Dendritic cell treated with granulocyte-macrophage colony-stimulating factor and Interleukin-4, amounts not matched to agents 40 ng/mL and 50 ng/mL, for 4 days (primary cell): ENCODE data around the gene CDH12.

Experiments
- H3K27ac Mint-ChIP-seq: one replicate; pipeline ENCODE4 v1.8.0; 2022; ENCODE audit warnings: mild to moderate bottlenecking, mixed read lengths
- H3K27me3 Mint-ChIP-seq: one replicate; pipeline ENCODE4 v1.8.0; 2022; ENCODE audit warnings: mild to moderate bottlenecking, mixed read lengths
- H3K36me3 Mint-ChIP-seq: one replicate; pipeline ENCODE4 v1.8.0; 2022; ENCODE audit warnings: low read depth, mixed read lengths
- H3K4me1 Mint-ChIP-seq: one replicate; pipeline ENCODE4 v1.8.0; 2022; ENCODE audit warnings: low read depth, mixed read lengths
- H3K4me3 Mint-ChIP-seq: one replicate; pipeline ENCODE4 v1.8.0; 2022; ENCODE audit warnings: mild to moderate bottlenecking, moderate library complexity, mixed read lengths
- H3K9me3 Mint-ChIP-seq: one replicate; pipeline ENCODE4 v1.8.0; 2022; ENCODE audit warnings: mixed read lengths
- intact Hi-C: fragments of 100-400 bp; cut with micrococcal nuclease; formaldehyde crosslinking; loops from one replicate; pipeline ENCODE4 v1.15.0; 2022

Gene CDH12

GRCh38 chr5:22663134-22663533 is 190.0 kb downstream of the CDH12 start:
- Mint-ChIP-seq H3K4me1 (no peaks in the 10 kb centered on the region), H3K27ac (no peak overlapping the region), H3K4me3 (no peak overlapping the region), H3K9me3 (no peaks in the 10 kb centered on the region), H3K27me3 (no peaks in the 10 kb centered on the region), H3K36me3 (no peaks in the 10 kb centered on the region)
- intact Hi-C loops: no loop called here

GRCh38 chr5:22662391-22662790 is 190.8 kb downstream of the CDH12 start:
- H3K27ac Mint-ChIP-seq: no peak overlapping the region
- H3K9me3 Mint-ChIP-seq: no peaks in the 10 kb centered on the region
- no peaks in the 10 kb centered on the region for H3K4me1 Mint-ChIP-seq
- H3K27me3 Mint-ChIP-seq: no peaks in the 10 kb centered on the region
- H3K4me3 Mint-ChIP-seq: no peak overlapping the region
- intact Hi-C loops: no loop called here
- no peaks in the 10 kb centered on the region for H3K36me3 Mint-ChIP-seq

DNA sequence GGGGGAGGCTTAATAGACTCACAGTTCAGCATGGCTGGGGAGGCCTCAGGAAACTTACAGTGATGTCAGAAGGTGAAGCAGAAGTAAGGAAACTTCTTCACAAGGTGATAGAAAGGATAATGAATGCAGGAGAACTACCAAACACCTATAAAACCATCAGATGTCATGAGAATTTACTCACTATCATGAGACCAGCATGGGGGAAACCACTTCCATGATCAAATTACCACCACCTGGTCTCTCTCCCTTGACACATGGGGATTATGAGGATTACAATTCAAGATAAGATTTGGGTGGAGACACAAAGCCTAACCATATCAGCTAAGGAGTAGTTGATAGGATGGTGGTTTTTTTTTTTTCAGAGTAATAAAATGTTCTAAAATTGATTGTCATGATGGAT is 201.8 kb downstream of the CDH12 start:
- Mint-ChIP-seq H3K9me3 (peaks cover 5% of the 10 kb centered on the region), H3K4me3 (no peak overlapping the region), H3K27me3 (no peaks in the 10 kb centered on the region), H3K4me1 (no peaks in the 10 kb centered on the region), H3K36me3 (no peaks in the 10 kb centered on the region), H3K27ac (no peak overlapping the region)
- intact Hi-C loops: no loop called here

- intact Hi-C loops: no loop called here
- Mint-ChIP-seq H3K27ac (no peak overlapping the region), H3K9me3 (peaks cover 5% of the 10 kb centered on the region), H3K4me3 (no peak overlapping the region), H3K36me3 (no peaks in the 10 kb centered on the region), H3K4me1 (no peaks in the 10 kb centered on the region), H3K27me3 (no peaks in the 10 kb centered on the region)
Observed at GRCh38 chr5:22650511-22650910, 202.6 kb downstream of the CDH12 start.

- Mint-ChIP-seq H3K27me3 (no peaks in the 10 kb centered on the region), H3K36me3 (no peaks in the 10 kb centered on the region), H3K4me3 (no peak overlapping the region), H3K9me3 (peaks cover 5% of the 10 kb centered on the region), H3K27ac (no peak overlapping the region), H3K4me1 (no peaks in the 10 kb centered on the region)
- intact Hi-C loops: no loop called here
Observed at GRCh38 chr5:22649074-22649473, 204.1 kb downstream of the CDH12 start.

DNA sequence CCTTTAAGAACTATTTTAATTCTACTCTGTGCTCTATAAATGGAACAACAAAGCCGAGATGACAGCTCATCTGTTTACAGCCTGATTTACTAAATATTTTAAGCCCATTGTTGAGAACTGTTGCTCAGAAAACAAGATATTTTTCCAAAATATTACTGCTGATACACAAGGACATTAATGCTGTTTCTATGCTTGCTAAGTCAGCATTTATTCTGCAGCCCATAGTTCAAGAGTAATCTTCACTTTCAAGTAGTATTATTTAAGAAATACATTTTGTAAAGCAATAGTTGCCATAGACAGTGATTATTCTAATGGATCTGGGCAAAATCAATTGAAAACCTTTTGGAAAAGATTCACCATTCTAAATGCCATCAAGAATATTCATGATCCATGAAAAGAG is 208.3 kb downstream of the CDH12 start:
- no peak overlapping the region for H3K27ac Mint-ChIP-seq
- intact Hi-C loops: no loop called here
- H3K4me3 Mint-ChIP-seq: no peak overlapping the region
- no peaks in the 10 kb centered on the region for H3K4me1 Mint-ChIP-seq
- H3K9me3 Mint-ChIP-seq: no peaks in the 10 kb centered on the region
- H3K36me3 Mint-ChIP-seq: no peaks in the 10 kb centered on the region
- no peaks in the 10 kb centered on the region for H3K27me3 Mint-ChIP-seq

DNA sequence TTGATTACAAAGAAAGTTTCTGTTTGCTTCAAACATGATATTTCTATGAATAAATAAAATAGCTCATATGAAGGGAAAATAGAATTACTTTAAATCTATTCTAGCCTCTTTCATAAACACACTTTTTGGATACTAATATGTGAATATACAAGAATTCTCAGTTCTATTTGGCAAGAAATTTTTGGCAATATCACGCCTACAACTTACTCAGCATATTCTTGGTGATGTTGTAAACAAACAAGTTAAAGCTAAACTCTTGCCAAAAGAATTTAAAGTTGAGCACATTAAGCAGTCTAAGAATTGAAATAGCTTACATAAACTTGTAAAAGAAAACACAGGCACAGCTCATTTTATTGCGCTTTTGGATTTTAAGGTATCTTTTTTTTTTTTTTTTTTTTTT is 209.8 kb downstream of the CDH12 start:
- Mint-ChIP-seq H3K36me3 (no peaks in the 10 kb centered on the region), H3K4me3 (no peak overlapping the region), H3K27me3 (no peaks in the 10 kb centered on the region), H3K27ac (no peak overlapping the region), H3K9me3 (peaks cover 10% of the 10 kb centered on the region), H3K4me1 (no peaks in the 10 kb centered on the region)
- intact Hi-C loops: no loop called here

GRCh38 chr5:22631683-22632082 is 221.5 kb downstream of the CDH12 start:
- Mint-ChIP-seq H3K27ac (no peak overlapping the region), H3K36me3 (no peaks in the 10 kb centered on the region), H3K9me3 (no peaks in the 10 kb centered on the region), H3K4me1 (no peaks in the 10 kb centered on the region), H3K27me3 (no peaks in the 10 kb centered on the region), H3K4me3 (no peak overlapping the region)
- intact Hi-C loops: no loop called here

DNA sequence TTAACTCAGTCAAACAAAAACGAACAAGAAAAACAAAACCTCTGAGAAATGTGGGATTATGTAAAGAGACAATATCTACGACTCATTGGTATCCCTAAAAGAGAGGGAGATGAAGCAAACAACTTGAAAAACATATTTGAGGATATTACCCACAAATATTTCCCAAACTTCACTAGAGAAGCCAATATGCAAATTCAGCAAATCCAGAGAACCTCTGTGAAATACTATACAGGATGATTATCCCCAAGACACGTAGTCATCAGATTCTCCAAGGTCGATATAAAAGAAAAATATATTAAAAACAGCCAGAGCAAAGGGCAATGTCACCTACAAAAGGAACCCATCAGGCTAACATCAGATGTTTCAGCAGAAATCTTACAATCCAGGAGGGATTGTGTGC is 226.1 kb downstream of the CDH12 start:
- no peaks in the 10 kb centered on the region for H3K4me1 Mint-ChIP-seq
- intact Hi-C loops: no loop called here
- H3K36me3 Mint-ChIP-seq: no peaks in the 10 kb centered on the region
- no peak overlapping the region for H3K4me3 Mint-ChIP-seq
- no peaks in the 10 kb centered on the region for H3K27me3 Mint-ChIP-seq
- H3K27ac Mint-ChIP-seq: no peak overlapping the region
- peaks cover 24% of the 10 kb centered on the region for H3K9me3 Mint-ChIP-seq

DNA sequence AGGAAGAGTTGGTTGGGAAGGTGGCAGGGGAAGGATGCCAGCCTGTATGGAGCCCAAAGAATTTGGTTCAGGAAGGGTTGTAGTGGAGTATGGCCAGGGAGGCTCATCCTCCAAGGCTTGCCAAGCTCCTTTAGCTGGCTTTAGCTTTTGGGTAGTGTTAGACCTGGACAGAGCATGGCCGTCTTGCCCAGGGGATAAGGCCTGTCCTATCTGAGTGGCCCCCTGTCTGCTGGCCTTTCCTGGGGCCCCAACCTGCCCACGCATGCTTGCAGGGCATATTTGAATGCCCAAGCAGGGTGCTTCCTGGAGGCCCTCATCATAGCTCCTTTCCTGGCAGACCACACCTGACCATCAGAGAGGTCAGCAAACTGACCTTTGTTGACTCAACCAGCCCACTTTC is 227.7 kb downstream of the CDH12 start:
- H3K27ac Mint-ChIP-seq: no peak overlapping the region
- H3K9me3 Mint-ChIP-seq: peaks cover 26% of the 10 kb centered on the region
- H3K4me1 Mint-ChIP-seq: no peaks in the 10 kb centered on the region
- no peaks in the 10 kb centered on the region for H3K27me3 Mint-ChIP-seq
- H3K4me3 Mint-ChIP-seq: no peak overlapping the region
- no peaks in the 10 kb centered on the region for H3K36me3 Mint-ChIP-seq
- intact Hi-C loops: no loop called here

DNA sequence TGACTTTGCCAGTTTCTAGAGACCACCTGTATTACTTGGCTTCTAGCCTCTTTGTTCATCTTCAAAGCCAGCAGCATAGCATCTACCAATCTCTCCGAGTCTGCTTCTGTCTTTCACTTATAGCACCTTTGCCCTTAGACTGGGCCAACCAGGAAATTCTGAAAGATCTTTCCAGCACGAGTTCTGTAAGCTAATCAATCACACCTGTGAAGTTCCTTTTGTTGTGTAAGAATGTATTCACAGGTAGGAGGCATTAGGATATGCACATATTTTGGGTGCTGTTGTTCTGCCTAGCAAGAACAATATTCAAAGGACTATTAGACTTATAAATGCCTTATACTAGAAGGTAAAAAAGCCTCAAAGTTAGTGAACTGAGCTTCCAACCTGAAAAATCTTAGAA is 232.1 kb downstream of the CDH12 start:
- peaks cover 21% of the 10 kb centered on the region for H3K9me3 Mint-ChIP-seq
- H3K4me1 Mint-ChIP-seq: no peaks in the 10 kb centered on the region
- no peak overlapping the region for H3K27ac Mint-ChIP-seq
- H3K4me3 Mint-ChIP-seq: no peak overlapping the region
- no peaks in the 10 kb centered on the region for H3K36me3 Mint-ChIP-seq
- intact Hi-C loops: no loop called here
- H3K27me3 Mint-ChIP-seq: no peaks in the 10 kb centered on the region

DNA sequence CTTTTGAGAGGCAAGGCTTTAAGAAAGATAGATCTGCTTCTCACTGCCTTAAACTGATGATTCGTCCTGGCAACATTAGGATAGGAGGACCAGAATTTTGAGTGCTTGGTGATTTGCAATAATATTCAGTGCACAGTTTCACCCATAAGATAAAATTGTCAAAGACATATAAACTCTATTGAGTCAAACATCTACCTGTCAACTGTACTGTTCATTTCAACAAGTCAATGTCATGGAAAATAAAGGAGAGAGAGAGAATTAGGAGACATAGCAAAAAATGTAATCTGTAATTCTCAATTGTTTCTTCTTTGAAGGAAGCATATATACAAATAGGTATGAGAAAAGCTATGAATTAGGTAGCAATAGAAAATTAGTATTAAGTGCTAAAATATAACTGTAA is 237.2 kb downstream of the CDH12 start:
- no peak overlapping the region for H3K27ac Mint-ChIP-seq
- no peaks in the 10 kb centered on the region for H3K27me3 Mint-ChIP-seq
- intact Hi-C loops: no loop called here
- no peaks in the 10 kb centered on the region for H3K9me3 Mint-ChIP-seq
- no peaks in the 10 kb centered on the region for H3K4me1 Mint-ChIP-seq
- no peaks in the 10 kb centered on the region for H3K36me3 Mint-ChIP-seq
- no peak overlapping the region for H3K4me3 Mint-ChIP-seq

- no peaks in the 10 kb centered on the region for H3K36me3 Mint-ChIP-seq
- no peaks in the 10 kb centered on the region for H3K9me3 Mint-ChIP-seq
- no peak overlapping the region for H3K27ac Mint-ChIP-seq
- intact Hi-C loops: no loop called here
- no peaks in the 10 kb centered on the region for H3K27me3 Mint-ChIP-seq
- H3K4me3 Mint-ChIP-seq: no peak overlapping the region
- no peaks in the 10 kb centered on the region for H3K4me1 Mint-ChIP-seq
Observed at GRCh38 chr5:22614486-22615094, 238.6 kb downstream of the CDH12 start.

DNA sequence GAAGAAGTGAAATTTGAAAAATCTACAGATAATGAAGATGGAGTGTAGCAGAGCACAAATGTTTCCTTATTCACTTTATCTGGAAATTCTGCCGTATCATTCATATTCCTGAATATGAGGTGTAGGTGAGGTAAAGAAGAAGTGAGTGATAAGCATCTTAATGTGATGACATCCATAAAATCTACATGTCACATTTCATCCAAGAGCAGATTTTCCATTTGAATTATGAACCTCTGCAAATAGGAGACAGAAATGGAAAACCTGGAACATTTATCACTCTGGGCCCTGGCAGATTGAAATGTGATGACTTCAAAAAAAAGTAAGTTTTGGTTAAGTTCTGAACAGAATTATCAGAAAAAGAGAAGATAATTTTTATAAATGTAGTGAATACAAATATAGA is 240.2 kb downstream of the CDH12 start:
- no peaks in the 10 kb centered on the region for H3K4me1 Mint-ChIP-seq
- no peaks in the 10 kb centered on the region for H3K27me3 Mint-ChIP-seq
- H3K27ac Mint-ChIP-seq: no peak overlapping the region
- H3K4me3 Mint-ChIP-seq: no peak overlapping the region
- H3K9me3 Mint-ChIP-seq: no peaks in the 10 kb centered on the region
- intact Hi-C loops: no loop called here
- H3K36me3 Mint-ChIP-seq: no peaks in the 10 kb centered on the region

DNA sequence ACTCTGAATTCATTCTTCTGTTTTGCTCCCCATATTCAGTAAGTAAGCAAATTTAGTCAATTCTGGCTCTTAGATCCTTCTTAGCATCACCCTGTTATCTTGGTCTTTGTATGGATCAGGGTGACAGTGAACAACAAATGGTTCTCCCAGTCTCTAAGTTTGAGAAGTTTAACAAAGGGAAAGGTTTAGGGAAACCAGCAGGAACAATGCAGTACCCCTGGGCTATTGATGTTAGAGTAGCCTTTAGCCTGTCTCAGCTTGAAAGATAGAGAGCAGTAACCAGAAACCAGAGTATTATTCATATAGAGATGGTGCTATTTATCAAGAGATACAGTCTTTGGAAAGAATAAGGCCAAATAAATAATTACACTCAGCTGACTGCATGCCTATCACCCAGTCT is 241.8 kb downstream of the CDH12 start:
- Mint-ChIP-seq H3K27me3 (no peaks in the 10 kb centered on the region), H3K4me3 (no peak overlapping the region), H3K4me1 (no peaks in the 10 kb centered on the region), H3K9me3 (peaks cover 13% of the 10 kb centered on the region), H3K36me3 (no peaks in the 10 kb centered on the region), H3K27ac (no peak overlapping the region)
- intact Hi-C loops: no loop called here
